OCI-LY1 (cell line): ENCODE results near the gene ACR.

Experiments
- H2AFZ ChIP-seq: fragments of 200-600 bp; sonication (generic), shearing (Covaris generic); 2 replicates; pipeline ENCODE4 v1.6.0; 2014; ENCODE audit warnings: antibody characterized with exemption, mild to moderate bottlenecking, low read length
- H3F3A ChIP-seq: fragments of 200-600 bp; sonication (generic), shearing (Covaris generic); 2 replicates; pipeline ENCODE4 v1.6.0; 2014; ENCODE audit warnings: mild to moderate bottlenecking, antibody characterized with exemption, low read length, moderate library complexity; ENCODE audit not compliant: insufficient read depth
- H3K27ac ChIP-seq: fragments of 200-600 bp; sonication (generic); 2 replicates; pipeline ENCODE4 v1.5.1; 2014; ENCODE audit warnings: low read length, mixed run types, mild to moderate bottlenecking, low read depth; ENCODE audit not compliant: poor library complexity, severe bottlenecking
- H3K27me3 ChIP-seq: fragments of 200-600 bp; sonication (generic); 2 replicates; pipeline ENCODE4 v1.6.0; 2014; ENCODE audit warnings: antibody characterized with exemption, mild to moderate bottlenecking, low read length, moderate library complexity; ENCODE audit not compliant: insufficient read depth
- H3K36me3 ChIP-seq: fragments of 200-600 bp; sonication (generic); 2 replicates; pipeline ENCODE4 v1.6.1; 2014; ENCODE audit warnings: mild to moderate bottlenecking, antibody characterized with exemption, low read length, moderate library complexity, mixed read lengths; ENCODE audit not compliant: insufficient read depth
- H3K4me1 ChIP-seq: fragments of 200-600 bp; sonication (generic); 2 replicates; pipeline ENCODE4 v1.5.1; 2014; ENCODE audit warnings: mild to moderate bottlenecking, low read length, moderate library complexity; ENCODE audit not compliant: insufficient read depth, severe bottlenecking
- H3K4me2 ChIP-seq: fragments of 200-600 bp; sonication (generic), shearing (Covaris generic); 2 replicates; pipeline ENCODE4 v1.6.1; 2014; ENCODE audit warnings: low read length
- H3K4me3 ChIP-seq: fragments of 200-600 bp; sonication (generic); 2 replicates; pipeline ENCODE4 v1.5.1; 2014; ENCODE audit warnings: low read length, low read depth, mild to moderate bottlenecking, mixed read lengths; ENCODE audit not compliant: poor library complexity, severe bottlenecking
- H3K79me2 ChIP-seq: fragments of 200-600 bp; shearing (Covaris generic); 2 replicates; pipeline ENCODE4 v1.6.1; 2016; ENCODE audit warnings: mixed run types, low read length, mixed read lengths; ENCODE audit not compliant: insufficient read depth
- H3K9ac ChIP-seq: fragments of 200-600 bp; sonication (generic), shearing (Covaris generic); 2 replicates; pipeline ENCODE4 v1.6.1; 2014; ENCODE audit warnings: mild to moderate bottlenecking, low read length, mixed read lengths
- H3K9me2 ChIP-seq: fragments of 200-600 bp; sonication (generic), shearing (Covaris generic); 2 replicates; pipeline ENCODE4 v1.6.1; 2014; ENCODE audit warnings: low read depth, mild to moderate bottlenecking, low read length, mixed read lengths
- H3K9me3 ChIP-seq: fragments of 200-600 bp; shearing (Covaris generic); 2 replicates; pipeline ENCODE4 v1.6.1; 2014; ENCODE audit warnings: low read length, mixed read lengths
- H4K20me1 ChIP-seq: fragments of 200-600 bp; sonication (generic), shearing (Covaris generic); 2 replicates; pipeline ENCODE4 v1.6.0; 2016; ENCODE audit warnings: mild to moderate bottlenecking, low read length; ENCODE audit not compliant: insufficient read depth
- CTCF ChIP-seq: fragments of 200-600 bp; sonication (generic), shearing (Covaris generic); IDR thresholded peaks from 2 replicates; pipeline ENCODE4 v1.5.1; 2017; ENCODE audit warnings: mild to moderate bottlenecking, antibody characterized with exemption, low read length, moderate library complexity, mixed read lengths
- EZH2 ChIP-seq: fragments of 200-600 bp; sonication (generic), shearing (Covaris generic); IDR thresholded peaks from 2 replicates; pipeline ENCODE4 v1.8.0; 2017; ENCODE audit warnings: borderline replicate concordance, mixed run types, mild to moderate bottlenecking, antibody characterized with exemption, low read length, moderate library complexity, mixed read lengths

ACR gene

GRCh38 chr22:50717709-50718351, 20.2 kb upstream of the ACR start:
- H3K4me3 ChIP-seq, result no peak overlapping the region
- H3K4me2 ChIP-seq, result no peak overlapping the region

GRCh38 chr22:50718352-50718709, 19.7 kb upstream of the ACR start:
- TF ChIP-seq CTCF, result no peak; the same call in 1 of the 2 replicates
- TF ChIP-seq EZH2, result no peak
- Histone ChIP-seq H3K9me3 (no peaks in the 10 kb centered on the region), H4K20me1 (no peaks in the 10 kb centered on the region), H3K36me3 (no peaks in the 10 kb centered on the region), H3K27me3 (peaks cover 7% of the 10 kb centered on the region; the same call in 1 of the 2 replicates), H3F3A (no peaks in the 10 kb centered on the region), H3K9me2 (no peaks in the 10 kb centered on the region), H3K79me2 (no peaks in the 10 kb centered on the region), H3K4me1 (no peaks in the 10 kb centered on the region), H3K4me2 (no peak overlapping the region), H2AFZ (no peak overlapping the region), H3K9ac (no peak overlapping the region), H3K4me3 (no peak overlapping the region), H3K27ac (no peak overlapping the region)

More at GRCh38 chr22:50717709-50718351, 20.2 kb upstream of the ACR start:
- Histone ChIP-seq H3F3A (no peaks in the 10 kb centered on the region), H3K4me1 (no peaks in the 10 kb centered on the region), H3K27ac (no peak overlapping the region), H4K20me1 (no peaks in the 10 kb centered on the region), H3K9me3 (no peaks in the 10 kb centered on the region), H3K36me3 (no peaks in the 10 kb centered on the region), H3K9me2 (no peaks in the 10 kb centered on the region), H3K79me2 (no peaks in the 10 kb centered on the region), H3K9ac (no peak overlapping the region), H3K27me3 (peaks cover 3% of the 10 kb centered on the region; the same call in 1 of the 2 replicates), H2AFZ (no peak overlapping the region)
- TF ChIP-seq CTCF (peak; percentile 64), EZH2 (no peak)

GRCh38 chr22:50719814-50720300, 18.1 kb upstream of the ACR start:
- no peaks in the 10 kb centered on the region for H3K79me2 ChIP-seq
- H4K20me1 ChIP-seq, result no peaks in the 10 kb centered on the region
- H3K36me3 ChIP-seq, result no peaks in the 10 kb centered on the region
- H3K9me2 ChIP-seq, result no peaks in the 10 kb centered on the region
- peaks cover 5% of the 10 kb centered on the region; the same call in 1 of the 2 replicates for H3K27me3 ChIP-seq
- no peak overlapping the region for H2AFZ ChIP-seq
- no peaks in the 10 kb centered on the region for H3K9me3 ChIP-seq
- no peak overlapping the region for H3K4me3 ChIP-seq
- TF ChIP-seq CTCF (no peak), EZH2 (no peak)
- H3K9ac ChIP-seq, result no peak overlapping the region
- H3K27ac ChIP-seq, result no peak overlapping the region
- no peaks in the 10 kb centered on the region for H3K4me1 ChIP-seq
- no peak overlapping the region for H3K4me2 ChIP-seq
- H3F3A ChIP-seq, result no peaks in the 10 kb centered on the region
